K562 (cell line): Measurements from ENCODE around the gene PLCB3.

Source experiments
- ARID4B ChIP-seq: sonication (generic); formaldehyde crosslinking; IDR thresholded peaks from 2 replicates; pipeline ENCODE4 v1.8.0; 2022; ENCODE audit warnings: mild to moderate bottlenecking, missing genetic modification reagents
- CHD4 ChIP-seq: fragments of 200-600 bp; sonication (generic); IDR thresholded peaks from 3 replicates; pipeline ENCODE4 v1.6.1; 2012; ENCODE audit warnings: low read depth, mild to moderate bottlenecking, mixed read lengths, low read length, inconsistent platforms; ENCODE audit not compliant: insufficient read depth, insufficient replicate concordance, poor library complexity, severe bottlenecking
- PHTF2 ChIP-seq: fragments of 250-450 bp; sonication (Bioruptor Pico); IDR thresholded peaks from 2 replicates; pipeline ENCODE4 v1.5.0; 2021; ENCODE audit warnings: mild to moderate bottlenecking
- RUNX1 ChIP-seq: sonication (generic); IDR thresholded peaks from 2 replicates; pipeline ENCODE4 v1.6.1; 2016; ENCODE audit warnings: antibody characterized with exemption, low read depth
- SMAD2 ChIP-seq: fragments of 150-350 bp; IDR thresholded peaks from 2 replicates; pipeline ENCODE4 v1.6.1; 2014; ENCODE audit warnings: low read depth, mild to moderate bottlenecking, low read length
- ZBTB43 ChIP-seq: sonication (generic); formaldehyde crosslinking; IDR thresholded peaks from 2 replicates; pipeline ENCODE4 v1.8.0; 2023; ENCODE audit warnings: mild to moderate bottlenecking, missing genetic modification reagents
- ZNF263 ChIP-seq: sonication (generic); formaldehyde crosslinking; IDR thresholded peaks from 2 replicates; pipeline ENCODE4 v1.8.0; 2022; ENCODE audit warnings: mild to moderate bottlenecking, missing genetic modification reagents, borderline replicate concordance
- ZNF274 ChIP-seq: IDR thresholded peaks from 2 replicates; pipeline ENCODE4 v1.6.1; 2011; ENCODE audit warnings: low read depth, mild to moderate bottlenecking, low read length, moderate library complexity, borderline replicate concordance
- ZNF408 ChIP-seq: fragments of 250-450 bp; sonication (Bioruptor Pico); IDR thresholded peaks from 2 replicates; pipeline ENCODE4 v1.4.0; 2020; ENCODE audit warnings: low read depth, mild to moderate bottlenecking, moderate library complexity
- TF ChIP-seq, protein P1 (sequence below), 3 experiments: IDR thresholded peaks in 2 of 3; conservative IDR thresholded peaks in 1 of 3; 2 replicates each; pipeline ENCODE4 v1.5.1; 2011 to 2012; ENCODE audit warnings: low read length in 3 of 3, mild to moderate bottlenecking in 3 of 3, control low read depth in 2 of 3, improper control_type of control experiment in 1 of 3, inconsistent platforms in 1 of 3, low read depth in 1 of 3, mixed read lengths in 1 of 3, moderate library complexity in 1 of 3; ENCODE audit not compliant: insufficient read depth in 2 of 3

GRCh38 chr11:64224891-64225607 lies 26.3 kb upstream of the PLCB3 start:
- TF ChIP-seq ZNF263 (CRISPR knock-in tag) = no peak
- no peak for TF ChIP-seq SMAD2
- no peak for TF ChIP-seq ZNF408 (CRISPR knock-in tag)
- no peak for TF ChIP-seq PHTF2
- TF ChIP-seq RUNX1 = no peak
- no peak for TF ChIP-seq ZBTB43
- TF ChIP-seq ARID4B (CRISPR knock-in tag) = no peak
- no peak for TF ChIP-seq ZNF274
- no peak for TF ChIP-seq CHD4
- TF ChIP-seq, protein P1, sequence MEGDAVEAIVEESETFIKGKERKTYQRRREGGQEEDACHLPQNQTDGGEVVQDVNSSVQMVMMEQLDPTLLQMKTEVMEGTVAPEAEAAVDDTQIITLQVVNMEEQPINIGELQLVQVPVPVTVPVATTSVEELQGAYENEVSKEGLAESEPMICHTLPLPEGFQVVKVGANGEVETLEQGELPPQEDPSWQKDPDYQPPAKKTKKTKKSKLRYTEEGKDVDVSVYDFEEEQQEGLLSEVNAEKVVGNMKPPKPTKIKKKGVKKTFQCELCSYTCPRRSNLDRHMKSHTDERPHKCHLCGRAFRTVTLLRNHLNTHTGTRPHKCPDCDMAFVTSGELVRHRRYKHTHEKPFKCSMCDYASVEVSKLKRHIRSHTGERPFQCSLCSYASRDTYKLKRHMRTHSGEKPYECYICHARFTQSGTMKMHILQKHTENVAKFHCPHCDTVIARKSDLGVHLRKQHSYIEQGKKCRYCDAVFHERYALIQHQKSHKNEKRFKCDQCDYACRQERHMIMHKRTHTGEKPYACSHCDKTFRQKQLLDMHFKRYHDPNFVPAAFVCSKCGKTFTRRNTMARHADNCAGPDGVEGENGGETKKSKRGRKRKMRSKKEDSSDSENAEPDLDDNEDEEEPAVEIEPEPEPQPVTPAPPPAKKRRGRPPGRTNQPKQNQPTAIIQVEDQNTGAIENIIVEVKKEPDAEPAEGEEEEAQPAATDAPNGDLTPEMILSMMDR (IDR thresholded peaks at IDR 0.05 in 2 of 3, conservative IDR thresholded peaks at IDR 0.05 in 1 of 3; ENCODE audit: insufficient read depth in 2 of 3, low read depth in 1 of 3, low read length in 3 of 3) = 0 out of 6 replicates have a peak, but pooled peaks of 1 of the 3 experiments have one; percentile 3
